NOMO-1 treated with dmso at 0.1 percent for 144 hours (cell line): Measurements from ENCODE around the gene NWD2.

Experiments
- DNase-seq: peaks from one replicate; lab custom pipeline; 2025; ENCODE audit not compliant: unreplicated experiment; lab: John Stamatoyannopoulos, UW

The NWD2 gene

GRCh38 chr4:37438564-37439279 lies 194.2 kb downstream of the NWD2 start:
- DNase-seq: no peak

GRCh38 chr4:37439809-37440474 lies 195.4 kb downstream of the NWD2 start:
- no peak for DNase-seq

- DNase-seq: no peak
Measured at GRCh38 chr4:37440501-37440900, 196.0 kb downstream of the NWD2 start.

GRCh38 chr4:37441231-37442061 lies 196.9 kb downstream of the NWD2 start:
- DNase-seq: no peak

- DNase-seq: no peak
Measured at GRCh38 chr4:37442062-37442323, 197.4 kb downstream of the NWD2 start.

- DNase-seq: no peak
Measured at GRCh38 chr4:37443137-37443536, 198.6 kb downstream of the NWD2 start.

- no peak for DNase-seq
Measured at GRCh38 chr4:37445023-37445422, 200.5 kb downstream of the NWD2 start.

- DNase-seq: no peak
Measured at GRCh38 chr4:37446016-37446415, 201.5 kb downstream of the NWD2 start.

- no peak for DNase-seq
Measured at GRCh38 chr4:37447886-37448285, 203.3 kb downstream of the NWD2 start.

GRCh38 chr4:37450309-37450708 lies 205.8 kb downstream of the NWD2 start:
- DNase-seq: no peak

GRCh38 chr4:37450911-37451310 lies 206.4 kb downstream of the NWD2 start:
- no peak for DNase-seq

- no peak for DNase-seq
Measured at GRCh38 chr4:37451656-37452055, 207.1 kb downstream of the NWD2 start.

- peak; percentile 19 for DNase-seq
Measured at GRCh38 chr4:37452952-37453280, 208.4 kb downstream of the NWD2 start.

GRCh38 chr4:37453281-37453998 lies 208.9 kb downstream of the NWD2 start:
- DNase-seq: no peak

- no peak for DNase-seq
Measured at GRCh38 chr4:37453999-37454800, 209.7 kb downstream of the NWD2 start.

GRCh38 chr4:37455301-37456131 lies 211.0 kb downstream of the NWD2 start:
- DNase-seq: no peak

- no peak for DNase-seq
Measured at GRCh38 chr4:37461801-37462200, 217.3 kb downstream of the NWD2 start.

- DNase-seq: no peak
Measured at GRCh38 chr4:37463033-37463856, 218.7 kb downstream of the NWD2 start.
